Muscle of leg (tissue), 11 donors: Measurements from ENCODE around the gene PARD6A. TPM values are rescaled to one million over a fixed set of nuclear protein-coding genes. Genes with fewer than 3 reads are reported as not detected.

Source experiments
- DNase-seq: peaks from one replicate; pipeline ENCODE4 v3.0.0; 2013
- H3K27ac ChIP-seq: one replicate; pipeline ENCODE4 v1.5.1; 2013; ENCODE audit warnings: mild to moderate bottlenecking, low read length, control low read depth
- H3K27me3 ChIP-seq: one replicate; pipeline ENCODE4 v1.6.1; 2013; ENCODE audit warnings: low read length; ENCODE audit not compliant: control insufficient read depth, insufficient read depth
- H3K36me3 ChIP-seq: one replicate; pipeline ENCODE4 v1.6.1; 2013; ENCODE audit warnings: low read length; ENCODE audit not compliant: control insufficient read depth, insufficient read depth
- H3K4me1 ChIP-seq: one replicate; pipeline ENCODE4 v1.6.1; 2013; ENCODE audit warnings: low read length; ENCODE audit not compliant: control insufficient read depth, insufficient read depth
- H3K4me3 ChIP-seq: one replicate; pipeline ENCODE4 v1.5.1; 2013; ENCODE audit warnings: low read length, control low read depth
- H3K9me3 ChIP-seq: replicated peaks from 2 replicates; pipeline ENCODE4 v1.6.1; 2013; ENCODE audit warnings: low read depth, low read length; ENCODE audit not compliant: control insufficient read depth
- WGBS: methylation state at CpG from one replicate; pipeline ENCODE4 v1.1.5; 2013; ENCODE audit warnings: missing lambda C conversion rate; ENCODE audit not compliant: insufficient coverage; 5-methylcytosine and 5-hydroxymethylcytosine counted together
- polyA plus RNA-seq, 8 donors: library from polyadenylated mRNA; unstranded; fragments of 120-200 nt; gene quantifications; one replicate each; pipeline versions ENCODE4 v1.2.1 to v1.2.3, GENCODE V29; 2013; ENCODE audit warnings: inconsistent platforms in 1 of 8, low replicate concordance in 1 of 8; ENCODE audit not compliant: insufficient read length in 8 of 8, insufficient read depth in 1 of 8
- total RNA-seq: library from RNA; stranded (reverse); fragments of 120-200 nt; gene quantifications from one replicate; pipeline ENCODE4 v1.2.4, GENCODE V29; 2013

The PARD6A gene
- total and polyA plus RNA-seq, 9 donors = 0.59 to 1.8 (median 1.3) TPM

DNA sequence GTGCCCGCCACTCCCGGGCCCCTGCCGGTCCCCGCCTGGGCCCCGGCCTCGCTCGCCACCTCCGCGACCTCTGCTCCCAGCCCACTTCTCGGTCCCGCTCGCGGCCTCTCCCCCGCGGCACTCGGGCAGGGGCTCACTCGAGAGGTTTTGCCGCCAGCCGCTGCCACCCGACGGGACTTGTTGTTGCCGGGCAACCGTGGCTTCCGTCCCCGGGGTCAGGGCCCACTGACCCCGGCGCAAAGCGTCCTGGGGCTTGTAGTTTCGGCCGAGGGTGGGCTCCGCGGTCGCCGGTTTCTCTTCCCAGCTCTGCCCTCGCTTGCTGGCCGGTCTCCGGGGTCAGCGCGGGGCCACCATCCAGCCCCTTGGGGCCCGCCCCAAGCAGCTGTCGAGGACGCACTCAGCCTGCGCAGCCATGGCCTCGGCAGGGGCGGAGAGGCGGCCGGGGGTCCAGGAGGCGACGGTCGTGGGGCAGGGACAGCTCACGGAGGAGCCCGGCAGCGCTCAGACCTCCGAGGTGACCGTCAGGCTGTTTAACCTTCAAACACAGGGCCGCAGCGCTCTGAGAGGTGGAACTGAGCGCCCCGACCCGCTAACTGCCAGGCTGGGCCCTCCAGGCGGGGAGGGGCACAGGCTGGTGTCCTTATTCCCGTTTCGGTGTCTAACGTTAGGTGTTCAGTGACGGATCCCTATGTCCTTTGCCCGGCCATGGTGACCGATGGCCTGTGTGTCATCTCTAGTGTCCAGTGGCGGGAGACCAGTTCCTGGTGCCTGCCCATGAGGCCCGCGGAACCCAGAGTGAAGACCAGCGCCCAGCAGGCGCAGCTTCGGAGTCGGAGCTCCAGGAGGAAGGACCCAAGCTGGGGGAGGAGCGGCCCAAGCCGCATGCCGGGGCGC lies 6.0 kb downstream of the PARD6A start, which contains the start of the genes C16orf86 and ENKD1:
Gene C16orf86, plus strand, starts transcription at position 256 of the 894 bp plus-strand sequence. Its CDS starts 157 bp downstream, at position 413.
Gene ENKD1, minus strand, starts transcription at position 192 of the 894 bp plus-strand sequence. CDS start 308 bp downstream, outside the sequence.
- peaks cover 20% of the 10 kb centered on the region for H3K36me3 ChIP-seq
- H3K4me1 ChIP-seq = peaks cover 27% of the 10 kb centered on the region
- H3K27ac ChIP-seq = peak within 1 kb of the TSS; percentile 81
- H3K4me3 ChIP-seq = peak within 1 kb of the TSS; percentile 67
- DNase-seq = peak; percentile 89
- 6% methylated on average over 77 of the region's 78 CpGs for WGBS
- no peaks in the 10 kb centered on the region for H3K9me3 ChIP-seq
- no peaks in the 10 kb centered on the region for H3K27me3 ChIP-seq

DNA sequence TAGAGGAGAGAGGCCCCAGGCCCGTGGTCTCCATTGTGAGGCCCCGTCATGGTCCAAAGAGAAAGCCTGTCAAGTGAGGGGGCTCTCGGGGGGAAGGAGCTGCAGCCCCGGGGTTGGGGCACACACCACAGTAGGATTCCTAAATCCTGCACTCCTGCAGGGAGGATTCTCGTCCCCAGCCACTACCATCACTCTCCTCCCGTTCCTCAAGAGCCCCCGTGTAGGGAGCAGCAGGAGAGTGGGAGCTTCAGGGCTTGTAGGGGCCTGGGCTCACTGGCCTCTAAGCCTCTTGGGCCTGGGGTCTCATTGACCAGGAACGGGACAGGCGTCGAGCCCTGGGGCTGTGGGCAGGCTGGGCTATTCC lies 6.7 kb downstream of the PARD6A start:
- 18% methylated on average over 5 of the region's 10 CpGs for WGBS
- H3K4me1 ChIP-seq = peaks cover 27% of the 10 kb centered on the region
- DNase-seq = no peak
- H3K27ac ChIP-seq = peak overlapping the region; percentile 81
- H3K36me3 ChIP-seq = peaks cover 19% of the 10 kb centered on the region
- H3K4me3 ChIP-seq = peak overlapping the region; percentile 67
- no peaks in the 10 kb centered on the region for H3K27me3 ChIP-seq
- H3K9me3 ChIP-seq = no peaks in the 10 kb centered on the region

DNA sequence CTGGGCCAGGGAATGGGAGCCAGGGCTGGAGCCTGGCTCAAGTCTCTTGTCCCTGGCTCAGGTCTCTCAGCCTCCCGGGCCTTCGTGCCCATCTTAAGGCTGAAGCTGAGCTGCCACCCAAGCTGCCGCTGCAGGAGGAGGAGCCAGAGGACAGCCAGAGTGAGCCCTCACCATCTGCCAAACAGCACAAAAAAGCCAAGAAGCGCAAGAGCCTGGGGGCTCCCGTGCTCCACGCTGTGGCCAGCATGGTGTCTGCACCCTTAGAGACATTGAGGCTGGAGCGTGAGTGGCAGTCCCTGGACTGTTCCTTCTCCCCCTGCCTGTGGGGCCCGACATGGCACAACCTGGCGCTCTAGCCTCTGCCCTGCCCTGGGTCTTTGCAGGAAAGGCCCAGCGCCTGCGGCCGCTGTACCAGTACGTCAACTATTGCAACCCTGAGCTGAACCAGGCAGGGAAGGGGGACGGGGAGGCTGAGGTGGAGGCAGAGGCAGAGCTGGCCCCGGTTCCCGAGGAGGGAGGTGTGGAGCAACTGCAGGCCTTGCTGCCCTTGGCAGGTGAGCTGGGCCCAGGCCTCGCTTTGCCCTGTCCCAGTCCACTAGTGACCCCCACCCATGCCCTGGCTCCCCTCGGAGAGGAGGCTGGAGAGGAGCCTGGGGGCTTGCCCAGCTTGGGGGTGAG lies 7.2 kb downstream of the PARD6A start:
- peaks cover 29% of the 10 kb centered on the region for H3K4me1 ChIP-seq
- no peak overlapping the region for H3K4me3 ChIP-seq
- 7% methylated on average over 14 of the region's 18 CpGs for WGBS
- peak; percentile 94 for DNase-seq
- H3K27me3 ChIP-seq = no peaks in the 10 kb centered on the region
- H3K9me3 ChIP-seq = no peaks in the 10 kb centered on the region
- H3K36me3 ChIP-seq = peaks cover 15% of the 10 kb centered on the region
- H3K27ac ChIP-seq = peak overlapping the region; percentile 81

DNA sequence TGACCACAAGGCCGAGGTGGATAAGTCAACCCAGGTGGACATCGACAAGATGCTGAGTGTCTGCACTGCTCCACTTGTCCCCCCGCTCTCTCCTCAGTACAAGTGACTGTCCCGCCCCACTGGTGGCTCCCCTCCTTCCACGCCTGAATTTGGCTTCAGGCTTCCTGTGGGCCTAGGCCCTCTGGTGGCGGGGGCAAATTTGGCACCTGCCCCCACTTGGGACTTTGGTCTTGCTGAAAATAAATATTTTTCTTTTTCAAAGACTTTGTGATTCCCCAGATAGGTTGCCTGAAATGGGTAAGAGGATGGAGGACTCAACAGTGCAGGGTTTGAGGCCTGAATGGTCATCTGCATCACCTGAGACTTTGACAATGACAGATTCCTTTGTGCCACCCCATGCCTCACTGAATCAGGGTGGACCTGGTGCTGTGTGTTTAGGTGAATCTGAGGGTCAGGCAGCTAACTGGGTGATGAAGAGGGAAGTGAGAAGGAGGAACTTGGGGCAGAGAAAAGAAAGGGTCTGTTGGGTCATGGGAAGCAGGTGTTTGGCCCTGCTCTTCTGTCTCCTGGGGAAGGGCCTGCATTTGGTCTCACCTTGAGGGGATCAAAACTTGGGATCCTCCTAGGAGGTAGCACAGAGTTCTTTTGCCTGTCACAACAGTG lies 7.9 kb downstream of the PARD6A start:
- Histone ChIP-seq H3K27ac (no peak overlapping the region), H3K9me3 (no peaks in the 10 kb centered on the region), H3K4me1 (peaks cover 35% of the 10 kb centered on the region), H3K27me3 (no peaks in the 10 kb centered on the region), H3K36me3 (peaks cover 8% of the 10 kb centered on the region), H3K4me3 (no peak overlapping the region)
- DNase-seq = no peak
- WGBS = 95% methylated on average over 3 of the region's 6 CpGs

DNA sequence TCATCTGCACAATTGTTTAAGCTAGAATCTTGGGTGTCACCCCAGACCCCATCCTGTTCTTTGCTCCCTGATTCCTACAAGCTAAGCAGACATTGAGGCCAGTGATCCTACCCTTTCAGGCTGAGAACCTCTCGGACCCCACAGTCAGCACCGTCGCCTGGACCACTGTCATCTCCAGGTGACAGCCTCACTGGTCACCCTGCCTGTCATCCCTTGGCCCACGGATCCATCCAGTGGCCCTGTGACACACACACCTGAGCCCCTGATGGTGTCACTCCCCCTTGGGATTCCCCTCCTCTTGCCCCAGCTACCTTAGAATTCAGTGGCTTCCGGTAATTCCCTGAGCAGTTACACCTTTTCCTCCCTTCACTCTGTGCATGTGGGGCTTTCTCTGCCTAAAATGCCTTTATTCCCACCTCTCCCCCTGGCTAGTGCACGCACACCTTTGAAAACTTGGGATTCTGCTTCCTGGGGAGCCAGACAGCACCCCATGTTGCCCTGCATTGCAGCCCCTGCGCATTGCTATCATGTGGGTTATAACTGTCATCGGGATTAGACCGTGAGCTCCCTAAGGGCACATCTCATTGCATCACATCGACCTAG lies 8.8 kb downstream of the PARD6A start:
- Histone ChIP-seq H3K4me1 (peaks cover 40% of the 10 kb centered on the region), H3K9me3 (no peaks in the 10 kb centered on the region), H3K27me3 (no peaks in the 10 kb centered on the region), H3K36me3 (peaks cover 3% of the 10 kb centered on the region), H3K4me3 (no peak overlapping the region), H3K27ac (no peak overlapping the region)
- WGBS = 83% methylated on average over 10 of the region's 10 CpGs
- DNase-seq = no peak

DNA sequence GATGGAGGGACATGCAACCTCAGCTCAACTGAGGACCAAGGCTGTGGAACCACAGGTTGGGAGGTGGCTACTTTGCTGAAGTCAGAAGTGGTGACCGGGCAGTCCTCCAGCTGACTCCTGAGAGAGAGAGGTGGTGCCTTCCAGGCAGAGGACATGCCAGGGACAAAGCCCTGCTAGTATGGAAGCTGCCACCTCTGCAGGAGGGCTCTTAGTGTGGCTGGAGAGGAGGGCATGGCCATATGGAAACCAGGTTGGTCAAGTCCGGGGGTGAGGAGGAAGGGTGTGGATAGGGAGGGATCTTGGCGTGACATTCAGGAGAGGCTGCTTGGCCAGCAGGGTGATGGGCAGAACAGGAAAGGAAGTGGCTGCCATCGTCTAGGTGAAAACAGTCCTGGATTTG lies 11.5 kb downstream of the PARD6A start:
- DNase-seq = no peak
- Histone ChIP-seq H3K9me3 (no peaks in the 10 kb centered on the region), H3K27me3 (no peaks in the 10 kb centered on the region), H3K4me1 (peaks cover 26% of the 10 kb centered on the region), H3K4me3 (no peak overlapping the region), H3K36me3 (peaks cover 5% of the 10 kb centered on the region), H3K27ac (no peak overlapping the region)
- WGBS = 27% methylated on average over 3 of the region's 4 CpGs

DNA sequence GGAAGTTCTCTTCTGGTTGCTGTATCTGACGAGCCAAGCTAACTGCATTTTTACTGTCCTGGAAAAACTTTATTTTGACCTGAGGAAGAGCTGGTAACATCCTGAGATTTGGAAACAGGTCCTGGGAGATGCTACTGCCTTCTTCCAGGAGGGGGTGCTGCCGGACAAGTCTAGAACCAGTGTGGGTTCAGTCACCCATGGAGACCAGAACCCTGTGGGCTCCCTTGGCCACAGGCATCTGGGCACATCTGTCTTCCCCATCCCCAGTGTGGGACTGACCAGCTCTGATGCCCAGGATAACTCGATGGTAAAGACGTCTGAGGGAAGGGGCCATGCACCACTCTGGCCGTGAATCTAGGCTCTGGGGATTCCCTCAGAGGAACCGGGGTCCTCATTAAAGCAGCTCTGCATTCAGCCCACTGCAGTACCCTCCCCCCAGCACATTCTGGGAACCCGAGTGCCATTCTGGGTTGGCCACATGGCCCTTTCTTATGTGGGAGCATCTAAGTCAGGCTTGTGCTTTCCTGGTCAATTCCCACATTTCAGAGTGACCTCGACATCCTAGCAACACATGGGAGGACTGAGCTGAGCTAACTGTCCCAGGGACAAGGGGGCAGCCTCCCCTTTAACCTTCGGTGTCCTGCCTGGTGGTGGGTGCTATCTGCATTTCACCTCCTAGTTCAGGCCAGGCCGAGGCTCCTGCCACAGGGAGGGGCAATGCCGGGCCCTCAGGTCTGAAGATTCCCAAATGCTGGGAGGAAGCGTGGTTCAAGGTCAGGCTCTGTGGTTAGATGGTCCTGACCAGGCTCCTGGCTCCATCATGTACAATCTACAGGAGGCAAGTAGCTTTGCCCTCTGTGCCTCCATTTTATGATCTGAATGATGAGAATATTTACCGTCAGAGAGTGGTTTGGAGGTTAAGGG lies 12.2 kb downstream of the PARD6A start:
- no peak overlapping the region for H3K4me3 ChIP-seq
- no peaks in the 10 kb centered on the region for H3K9me3 ChIP-seq
- H3K4me1 ChIP-seq = peaks cover 20% of the 10 kb centered on the region
- 59% methylated on average over 11 of the region's 13 CpGs for WGBS
- peak; percentile 56 for DNase-seq
- peaks cover 5% of the 10 kb centered on the region for H3K36me3 ChIP-seq
- H3K27ac ChIP-seq = peak overlapping the region; percentile 87
- no peaks in the 10 kb centered on the region for H3K27me3 ChIP-seq

DNA sequence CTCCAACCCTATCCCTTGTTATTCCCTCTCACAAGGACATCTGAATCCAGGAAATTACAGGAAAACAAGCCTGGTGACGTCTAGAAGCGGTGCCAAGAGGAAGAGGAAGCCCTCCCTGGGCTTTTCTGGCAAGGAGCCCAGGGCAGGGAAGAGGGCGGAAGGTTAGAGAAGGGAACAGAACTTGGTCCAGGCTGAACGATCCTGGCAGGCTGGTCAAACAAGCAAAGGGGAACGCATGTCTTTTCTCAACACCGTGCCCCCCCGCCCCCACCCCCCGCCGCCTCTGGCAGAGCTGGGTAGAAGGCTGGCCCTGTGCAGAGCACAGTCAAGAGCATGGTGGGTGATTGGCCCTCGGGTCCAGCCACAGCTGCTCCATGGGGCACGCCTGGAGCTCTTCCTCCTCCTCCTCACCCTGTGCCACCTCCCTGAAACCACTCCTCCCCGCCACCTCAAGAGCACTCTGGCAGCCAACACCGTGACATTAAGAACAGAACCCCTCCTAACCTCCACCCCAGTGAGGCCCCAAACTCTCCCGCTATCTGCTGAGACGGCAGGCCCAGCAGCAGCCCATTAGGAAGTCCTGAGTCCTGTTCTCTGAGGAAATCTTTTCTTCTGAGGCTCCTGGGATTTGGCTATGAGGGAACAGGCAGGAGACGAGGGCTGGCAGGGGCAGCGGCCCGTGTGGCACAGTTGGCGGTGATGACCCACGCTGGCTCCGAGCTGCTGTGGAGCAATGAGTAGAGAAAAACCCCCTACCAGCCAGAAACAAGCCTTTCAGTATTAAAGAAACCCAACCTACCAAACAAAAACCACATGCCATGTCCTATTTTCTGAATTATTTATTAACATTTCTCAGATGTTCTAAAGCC lies 13.2 kb downstream of the PARD6A start:
- no peaks in the 10 kb centered on the region for H3K27me3 ChIP-seq

More for the DNA sequence above, 13.2 kb downstream of the PARD6A start:
- no peaks in the 10 kb centered on the region for H3K9me3 ChIP-seq
- WGBS = 54% methylated on average over 8 of the region's 21 CpGs
- H3K4me1 ChIP-seq = peaks cover 18% of the 10 kb centered on the region
- peak; percentile 79 for DNase-seq
- H3K4me3 ChIP-seq = no peak overlapping the region
- peak overlapping the region; percentile 87 for H3K27ac ChIP-seq
- peaks cover 5% of the 10 kb centered on the region for H3K36me3 ChIP-seq
